ENCODE measurements around the gene WNT7B.

DNA sequence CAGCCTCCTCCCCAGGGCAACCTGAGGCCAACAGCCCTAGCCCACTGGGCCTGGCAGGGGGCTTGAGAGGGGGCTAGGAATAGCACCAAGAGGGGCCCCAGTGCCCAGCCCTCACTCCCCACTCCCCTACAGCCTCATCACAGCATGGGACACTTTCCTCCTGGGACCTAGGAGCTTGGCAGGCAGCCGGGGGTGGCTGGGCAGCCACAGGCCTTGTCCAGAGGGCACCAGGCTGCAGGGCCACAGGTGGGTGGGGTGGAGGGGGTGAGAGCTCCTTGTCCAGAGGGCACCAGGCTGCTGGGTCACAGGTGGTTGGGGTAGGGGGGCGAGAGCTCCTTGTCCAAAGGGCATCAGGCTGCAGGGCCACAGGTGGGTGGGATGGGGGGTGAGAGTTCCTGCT lies 61.8 kb downstream of the WNT7B start:
- TF ChIP-seq, protein P1, sequence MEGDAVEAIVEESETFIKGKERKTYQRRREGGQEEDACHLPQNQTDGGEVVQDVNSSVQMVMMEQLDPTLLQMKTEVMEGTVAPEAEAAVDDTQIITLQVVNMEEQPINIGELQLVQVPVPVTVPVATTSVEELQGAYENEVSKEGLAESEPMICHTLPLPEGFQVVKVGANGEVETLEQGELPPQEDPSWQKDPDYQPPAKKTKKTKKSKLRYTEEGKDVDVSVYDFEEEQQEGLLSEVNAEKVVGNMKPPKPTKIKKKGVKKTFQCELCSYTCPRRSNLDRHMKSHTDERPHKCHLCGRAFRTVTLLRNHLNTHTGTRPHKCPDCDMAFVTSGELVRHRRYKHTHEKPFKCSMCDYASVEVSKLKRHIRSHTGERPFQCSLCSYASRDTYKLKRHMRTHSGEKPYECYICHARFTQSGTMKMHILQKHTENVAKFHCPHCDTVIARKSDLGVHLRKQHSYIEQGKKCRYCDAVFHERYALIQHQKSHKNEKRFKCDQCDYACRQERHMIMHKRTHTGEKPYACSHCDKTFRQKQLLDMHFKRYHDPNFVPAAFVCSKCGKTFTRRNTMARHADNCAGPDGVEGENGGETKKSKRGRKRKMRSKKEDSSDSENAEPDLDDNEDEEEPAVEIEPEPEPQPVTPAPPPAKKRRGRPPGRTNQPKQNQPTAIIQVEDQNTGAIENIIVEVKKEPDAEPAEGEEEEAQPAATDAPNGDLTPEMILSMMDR (IDR thresholded peaks at IDR 0.05), result no peak
- no peak for TF ChIP-seq POLR2A (IDR thresholded peaks at IDR 0.05)
